ENCODE results near the gene NCK1.

DNA sequence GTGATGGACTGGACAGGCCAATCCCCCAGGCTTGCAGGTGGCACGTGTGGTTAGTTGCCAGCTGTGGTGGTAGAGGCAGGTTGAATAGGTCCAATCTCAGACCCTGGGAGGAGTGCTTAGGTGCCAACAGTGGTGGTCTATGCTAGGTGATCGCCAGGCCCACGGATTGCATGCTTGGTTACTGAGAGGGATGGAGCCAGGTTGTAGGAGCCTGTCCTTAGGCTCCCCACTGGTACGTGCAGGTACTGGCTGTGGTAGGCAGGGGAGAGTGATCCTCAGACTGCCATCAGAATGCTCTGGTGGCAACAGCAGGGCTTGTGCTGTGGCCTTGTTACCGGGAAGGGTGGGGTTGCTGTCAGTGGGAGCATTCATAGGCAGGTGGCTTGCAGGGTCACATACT, 44.7 kb downstream of the NCK1 start:
- TF ChIP-seq, protein P1, sequence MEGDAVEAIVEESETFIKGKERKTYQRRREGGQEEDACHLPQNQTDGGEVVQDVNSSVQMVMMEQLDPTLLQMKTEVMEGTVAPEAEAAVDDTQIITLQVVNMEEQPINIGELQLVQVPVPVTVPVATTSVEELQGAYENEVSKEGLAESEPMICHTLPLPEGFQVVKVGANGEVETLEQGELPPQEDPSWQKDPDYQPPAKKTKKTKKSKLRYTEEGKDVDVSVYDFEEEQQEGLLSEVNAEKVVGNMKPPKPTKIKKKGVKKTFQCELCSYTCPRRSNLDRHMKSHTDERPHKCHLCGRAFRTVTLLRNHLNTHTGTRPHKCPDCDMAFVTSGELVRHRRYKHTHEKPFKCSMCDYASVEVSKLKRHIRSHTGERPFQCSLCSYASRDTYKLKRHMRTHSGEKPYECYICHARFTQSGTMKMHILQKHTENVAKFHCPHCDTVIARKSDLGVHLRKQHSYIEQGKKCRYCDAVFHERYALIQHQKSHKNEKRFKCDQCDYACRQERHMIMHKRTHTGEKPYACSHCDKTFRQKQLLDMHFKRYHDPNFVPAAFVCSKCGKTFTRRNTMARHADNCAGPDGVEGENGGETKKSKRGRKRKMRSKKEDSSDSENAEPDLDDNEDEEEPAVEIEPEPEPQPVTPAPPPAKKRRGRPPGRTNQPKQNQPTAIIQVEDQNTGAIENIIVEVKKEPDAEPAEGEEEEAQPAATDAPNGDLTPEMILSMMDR (IDR thresholded peaks at IDR 0.05; ENCODE audit: insufficient read depth, low read length) = no peak
- TF ChIP-seq POLR2AphosphoS5 (IDR thresholded peaks at IDR 0.05; ENCODE audit: low read depth) = no peak
